ENCODE data around the gene TEKT3.

TEKT3 gene

GRCh38 chr17:15264542-15264941 is 76.9 kb downstream of the TEKT3 start:
- no peak for DNase-seq
- H3K9me3 Mint-ChIP-seq = no peaks in the 10 kb centered on the region
- peaks cover 5 to 12% of the 10 kb centered on the region in 2 donors for H3K4me1 Mint-ChIP-seq (ENCODE audit: low read depth in 2 of 2)
- H3K36me3 Mint-ChIP-seq (ENCODE audit: insufficient read depth) = no peaks in the 10 kb centered on the region
- no peak overlapping the region for H3K4me3 Mint-ChIP-seq
- no peak for ATAC-seq (replicated peaks)
- H3K27ac Mint-ChIP-seq = no peak overlapping the region
- H3K27me3 Mint-ChIP-seq = peaks cover 59 to 91% of the 10 kb centered on the region in 2 donors

DNA sequence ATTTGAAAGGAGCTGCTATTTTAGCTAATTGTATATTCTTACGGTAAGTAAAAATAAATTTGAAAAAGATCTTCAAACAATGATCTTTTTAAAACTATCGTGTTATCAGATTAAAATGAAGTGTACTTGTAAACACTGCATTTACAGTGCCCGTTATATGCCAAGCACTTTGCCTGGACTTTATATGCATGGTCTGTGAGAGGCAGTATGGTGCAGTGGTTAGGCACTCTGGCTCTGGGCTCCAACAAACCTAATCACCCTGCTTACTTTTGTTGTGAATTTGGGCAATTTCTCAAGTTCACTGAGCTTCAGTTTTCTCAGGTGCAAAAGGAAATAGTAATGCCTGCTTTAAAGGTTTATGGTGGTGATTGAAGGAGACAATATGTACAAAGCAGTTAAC is 77.7 kb downstream of the TEKT3 start:
- Mint-ChIP-seq H3K4me3 (no peak overlapping the region), H3K27me3 (peaks cover 62 to 93% of the 10 kb centered on the region in 2 donors), H3K9me3 (no peaks in the 10 kb centered on the region), H3K27ac (no peak overlapping the region), H3K36me3 (ENCODE audit: insufficient read depth) (no peaks in the 10 kb centered on the region), H3K4me1 (ENCODE audit: low read depth in 2 of 2) (peaks cover 5 to 10% of the 10 kb centered on the region in 2 donors)
- ATAC-seq (replicated peaks) (no peak), DNase-seq (no peak)

DNA sequence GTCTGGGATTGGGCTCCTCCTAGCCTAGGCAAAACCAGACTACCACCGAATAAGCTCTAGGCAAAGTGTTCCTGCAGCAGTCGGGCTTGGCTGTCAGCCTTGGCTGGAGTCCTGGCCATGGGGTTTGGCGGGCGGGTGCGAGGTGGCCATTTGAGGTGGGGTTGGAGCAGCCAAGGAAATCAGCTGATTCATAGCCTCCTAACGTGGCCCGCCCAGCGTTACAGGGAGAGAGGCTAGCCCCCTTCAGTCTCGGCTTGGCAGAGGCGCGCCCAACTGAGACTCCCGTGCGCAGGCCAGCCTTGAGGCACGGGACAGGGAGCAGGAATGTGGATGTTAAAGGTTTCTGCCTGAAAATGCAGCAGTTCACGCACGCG is 78.2 kb downstream of the TEKT3 start:
- H3K27me3 Mint-ChIP-seq = peaks cover 67 to 97% of the 10 kb centered on the region in 2 donors
- H3K4me3 Mint-ChIP-seq = no peak overlapping the region
- no peaks in the 10 kb centered on the region for H3K36me3 Mint-ChIP-seq (ENCODE audit: insufficient read depth)
- no peaks in the 10 kb centered on the region for H3K9me3 Mint-ChIP-seq
- no peak for ATAC-seq (replicated peaks)
- no peak overlapping the region for H3K27ac Mint-ChIP-seq
- no peak for DNase-seq
- peaks cover 5 to 10% of the 10 kb centered on the region in 2 donors for H3K4me1 Mint-ChIP-seq (ENCODE audit: low read depth in 2 of 2)

GRCh38 chr17:15262291-15263205 is 78.8 kb downstream of the TEKT3 start:
- Mint-ChIP-seq H3K27ac (no peak overlapping the region), H3K4me3 (peak overlapping the region; percentile 9 to 46), H3K27me3 (peaks cover 61 to 95% of the 10 kb centered on the region in 2 donors), H3K9me3 (no peaks in the 10 kb centered on the region), H3K36me3 (ENCODE audit: insufficient read depth) (no peaks in the 10 kb centered on the region), H3K4me1 (ENCODE audit: low read depth in 2 of 2) (peaks cover 5 to 10% of the 10 kb centered on the region in 2 donors)
- no peak for ATAC-seq (replicated peaks)
- no peak for DNase-seq

GRCh38 chr17:15261802-15262290 is 79.6 kb downstream of the TEKT3 start:
- no peak for ATAC-seq (replicated peaks)
- H3K9me3 Mint-ChIP-seq = no peaks in the 10 kb centered on the region
- H3K36me3 Mint-ChIP-seq (ENCODE audit: insufficient read depth) = no peaks in the 10 kb centered on the region
- no peak for DNase-seq
- H3K27me3 Mint-ChIP-seq = peaks cover 62 to 95% of the 10 kb centered on the region in 2 donors
- H3K4me3 Mint-ChIP-seq = peak overlapping the region; percentile 9 to 80
- peaks cover 9 to 13% of the 10 kb centered on the region in 2 donors for H3K4me1 Mint-ChIP-seq (ENCODE audit: low read depth in 2 of 2)
- no peak overlapping the region for H3K27ac Mint-ChIP-seq

- Mint-ChIP-seq H3K27me3 (peaks cover 62 to 95% of the 10 kb centered on the region in 2 donors), H3K36me3 (ENCODE audit: insufficient read depth) (no peaks in the 10 kb centered on the region), H3K9me3 (no peaks in the 10 kb centered on the region), H3K27ac (no peak overlapping the region), H3K4me3 (peak overlapping the region; percentile 79 to 80), H3K4me1 (ENCODE audit: low read depth in 2 of 2) (peaks cover 9 to 14% of the 10 kb centered on the region in 2 donors)
- no peak for DNase-seq
- ATAC-seq (replicated peaks) = no peak
Measured at GRCh38 chr17:15261258-15261801, 80.1 kb downstream of the TEKT3 start.

GRCh38 chr17:15260376-15261257 is 80.8 kb downstream of the TEKT3 start:
- Mint-ChIP-seq H3K27me3 (peaks cover 60 to 95% of the 10 kb centered on the region in 2 donors), H3K36me3 (ENCODE audit: insufficient read depth) (no peaks in the 10 kb centered on the region), H3K9me3 (no peaks in the 10 kb centered on the region), H3K4me3 (peak overlapping the region; percentile 79 to 80), H3K4me1 (ENCODE audit: low read depth in 2 of 2) (peaks cover 9 to 14% of the 10 kb centered on the region in 2 donors), H3K27ac (no peak overlapping the region)
- ATAC-seq (replicated peaks) (peak; percentile 78), DNase-seq (peak; percentile 17 to 35 (median 23))

DNA sequence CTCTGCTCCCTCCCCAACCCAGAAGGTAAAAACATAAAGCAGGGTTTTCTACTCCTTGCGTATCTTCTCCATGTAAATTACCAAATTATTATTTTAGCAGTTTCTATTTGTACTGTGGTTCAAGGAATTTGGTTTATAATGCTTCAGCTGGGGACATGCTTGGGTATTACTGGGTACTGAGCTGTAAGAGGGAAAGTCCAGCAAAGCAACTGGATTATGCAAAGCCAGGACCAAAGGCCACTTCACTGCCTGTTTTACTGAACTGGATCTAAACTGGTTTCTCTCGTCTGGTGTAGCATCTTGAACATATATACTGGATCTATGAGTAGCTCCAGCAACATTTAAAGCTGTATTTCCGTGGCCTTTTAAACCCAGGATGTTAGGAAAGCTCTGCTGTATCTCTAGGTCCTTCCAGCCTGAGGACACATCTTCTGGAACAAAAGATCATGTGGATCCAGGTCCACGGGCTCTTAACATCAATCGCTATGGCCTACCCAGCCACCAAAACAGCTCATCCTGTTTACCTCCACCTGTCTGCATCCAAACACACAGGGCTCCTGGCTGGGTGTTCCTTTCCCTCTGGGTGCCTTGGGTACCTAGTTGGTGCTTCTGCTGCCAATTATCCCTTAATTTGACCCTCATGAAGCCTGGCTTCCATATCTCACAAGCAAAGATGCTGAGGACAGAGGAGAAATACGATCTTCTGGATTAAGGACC is 83.4 kb downstream of the TEKT3 start:
- peaks cover under 1% of the 10 kb centered on the region for H3K36me3 Mint-ChIP-seq (ENCODE audit: insufficient read depth)

DNA sequence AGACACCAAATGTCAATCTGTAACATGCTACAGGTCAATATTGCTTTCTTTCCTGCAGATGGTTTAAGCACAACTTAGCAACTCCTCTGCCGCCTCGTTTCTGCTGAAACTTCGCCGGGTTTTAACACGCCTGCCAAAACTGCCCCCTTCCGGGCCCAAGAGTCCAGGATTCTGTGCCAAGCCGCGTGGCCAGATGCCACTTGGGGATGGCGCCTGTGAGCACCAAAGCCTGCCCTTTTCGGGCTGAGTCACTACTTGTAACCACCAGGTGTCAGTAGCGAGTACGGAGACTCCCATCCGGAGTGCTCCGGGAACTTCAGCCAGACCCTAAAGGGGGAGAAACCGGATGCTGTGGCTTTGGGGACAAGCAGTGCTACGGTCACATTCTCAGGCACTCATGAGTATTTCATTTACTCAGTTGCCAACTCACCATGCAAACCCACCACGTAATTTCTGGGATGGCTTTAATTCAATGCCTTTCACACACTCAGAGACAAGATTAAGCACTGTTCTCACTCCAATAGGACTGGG is 84.1 kb downstream of the TEKT3 start:
- no peak overlapping the region for H3K4me3 Mint-ChIP-seq
- H3K36me3 Mint-ChIP-seq (ENCODE audit: insufficient read depth) = peaks cover 3% of the 10 kb centered on the region
- no peaks in the 10 kb centered on the region for H3K9me3 Mint-ChIP-seq
- peaks cover 59 to 94% of the 10 kb centered on the region in 2 donors for H3K27me3 Mint-ChIP-seq
- DNase-seq (peak; percentile 42 to 57 (median 48)), ATAC-seq (replicated peaks) (peak; percentile 62)
- peaks cover 9 to 14% of the 10 kb centered on the region in 2 donors for H3K4me1 Mint-ChIP-seq (ENCODE audit: low read depth in 2 of 2)
- H3K27ac Mint-ChIP-seq = no peak overlapping the region

More for the DNA sequence above, 83.4 kb downstream of the TEKT3 start:
- no peak overlapping the region for H3K27ac Mint-ChIP-seq
- peaks cover 59 to 96% of the 10 kb centered on the region in 2 donors for H3K27me3 Mint-ChIP-seq
- no peaks in the 10 kb centered on the region for H3K9me3 Mint-ChIP-seq
- H3K4me3 Mint-ChIP-seq = no peak overlapping the region
- H3K4me1 Mint-ChIP-seq (ENCODE audit: low read depth in 2 of 2) = peaks cover 9 to 14% of the 10 kb centered on the region in 2 donors
- DNase-seq (no peak), ATAC-seq (replicated peaks) (no peak)

DNA sequence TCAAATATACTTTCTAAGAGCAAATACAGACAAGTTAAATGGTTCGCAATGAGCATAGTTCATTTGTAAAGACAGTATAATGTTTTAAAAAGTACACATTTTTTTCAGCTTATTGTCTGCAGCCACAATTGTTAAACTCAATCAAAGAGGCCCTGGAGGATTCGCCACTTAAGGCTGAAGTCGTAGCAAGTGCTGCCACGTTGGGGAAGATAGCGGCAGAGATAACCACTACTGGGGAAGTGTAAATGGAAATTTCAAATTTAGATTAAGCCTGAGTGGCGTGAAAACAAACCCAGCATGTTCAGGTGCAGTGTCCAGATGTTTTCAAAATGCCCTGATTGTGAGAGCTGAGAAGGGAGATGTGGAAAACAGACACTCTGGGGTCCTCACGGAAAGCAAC is 84.7 kb downstream of the TEKT3 start:
- H3K36me3 Mint-ChIP-seq (ENCODE audit: insufficient read depth) = peaks cover 3% of the 10 kb centered on the region
- peaks cover 9 to 11% of the 10 kb centered on the region in 2 donors for H3K4me1 Mint-ChIP-seq (ENCODE audit: low read depth in 2 of 2)
- H3K4me3 Mint-ChIP-seq = no peak overlapping the region
- no peak for ATAC-seq (replicated peaks)
- H3K27ac Mint-ChIP-seq = no peak overlapping the region
- DNase-seq = no peak
- H3K27me3 Mint-ChIP-seq = peaks cover 56 to 89% of the 10 kb centered on the region in 2 donors
- H3K9me3 Mint-ChIP-seq = no peaks in the 10 kb centered on the region

DNA sequence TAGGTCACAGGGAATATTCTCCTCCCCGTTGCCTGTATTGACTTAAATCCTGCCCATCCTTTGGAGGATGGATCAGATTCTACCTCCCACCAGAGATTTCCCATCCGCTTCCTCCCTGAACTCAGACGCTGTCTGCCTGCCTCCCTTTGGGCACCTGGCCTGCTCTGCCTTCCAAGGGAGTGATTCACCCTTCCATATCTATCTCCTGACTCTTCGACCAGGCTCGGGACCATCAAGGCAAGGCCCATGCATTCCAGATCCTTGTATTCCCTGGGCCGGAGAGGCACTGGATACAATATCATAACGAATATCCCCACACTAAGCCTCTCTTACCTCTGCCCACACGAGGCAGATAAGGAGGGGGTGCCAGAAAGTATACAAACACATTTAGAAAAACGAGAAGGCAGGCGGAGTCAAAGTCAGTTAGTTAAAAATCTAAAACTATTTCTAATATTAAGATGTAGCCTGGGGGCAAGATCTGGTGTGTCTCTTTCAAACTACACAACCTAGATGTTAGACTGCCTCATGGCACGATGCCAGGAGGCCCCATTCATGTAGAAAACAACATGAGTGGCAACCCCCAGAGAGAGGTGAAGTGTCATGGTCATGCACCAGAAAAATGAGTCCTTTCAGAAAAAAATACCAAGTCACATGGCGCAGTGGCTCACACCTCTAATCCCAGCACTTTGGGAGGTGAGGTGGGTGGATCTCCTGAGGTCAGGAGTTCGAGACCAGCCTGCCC is 85.5 kb downstream of the TEKT3 start:
- ATAC-seq (replicated peaks) = no peak
- Mint-ChIP-seq H3K9me3 (no peaks in the 10 kb centered on the region), H3K27me3 (peaks cover 52 to 81% of the 10 kb centered on the region in 2 donors)

More for the DNA sequence above, 85.5 kb downstream of the TEKT3 start:
- H3K4me3 Mint-ChIP-seq = no peak overlapping the region
- no peak for DNase-seq
- H3K36me3 Mint-ChIP-seq (ENCODE audit: insufficient read depth) = peaks cover 3% of the 10 kb centered on the region
- peaks cover 7 to 9% of the 10 kb centered on the region in 2 donors for H3K4me1 Mint-ChIP-seq (ENCODE audit: low read depth in 2 of 2)
- no peak overlapping the region for H3K27ac Mint-ChIP-seq
